HEK293 (cell line): ENCODE results near the gene TSPOAP1.

Source experiments
- CTCF ChIP-seq: fragments of 450-650 bp; formaldehyde crosslinking; IDR thresholded peaks from 2 replicates; pipeline ENCODE4 v1.5.1; 2016; ENCODE audit warnings: missing biosample characterization, missing genetic modification characterization
- HOXA7 ChIP-seq: sonication (generic); formaldehyde crosslinking; IDR thresholded peaks from 2 replicates; pipeline ENCODE4 v1.8.1; 2022; ENCODE audit warnings: missing genetic modification reagents, borderline replicate concordance
- KLF16 ChIP-seq: fragments of 450-650 bp; formaldehyde crosslinking; IDR thresholded peaks from 2 replicates; pipeline ENCODE4 v1.5.1; 2017; ENCODE audit warnings: missing biosample characterization, missing genetic modification characterization
- KLF8 ChIP-seq: fragments of 450-650 bp; formaldehyde crosslinking; IDR thresholded peaks from 2 replicates; pipeline ENCODE4 v1.5.1; 2016; ENCODE audit warnings: missing biosample characterization, missing genetic modification characterization
- REST ChIP-seq: fragments of 450-650 bp; formaldehyde crosslinking; IDR thresholded peaks from 2 replicates; pipeline ENCODE4 v1.5.1; 2016; ENCODE audit warnings: missing biosample characterization, missing genetic modification characterization
- ZNF274 ChIP-seq, 2 experiments: fragments of 200-500 bp in 1 of 2; fragments of 450-650 bp in 1 of 2; sonication (Bioruptor generic) in 1 of 2; formaldehyde crosslinking in 1 of 2; IDR thresholded peaks; 2 replicates each; pipeline versions ENCODE4 v1.5.1 to v1.6.1; 2014 to 2016; ENCODE audit warnings: borderline replicate concordance in 1 of 2, inconsistent platforms in 1 of 2, low read length in 1 of 2, missing biosample characterization in 1 of 2, missing genetic modification characterization in 1 of 2
- ZNF747 ChIP-seq: fragments of 450-650 bp; formaldehyde crosslinking; IDR thresholded peaks from 2 replicates; pipeline ENCODE4 v1.5.1; 2016; ENCODE audit warnings: missing biosample characterization, missing genetic modification characterization

GRCh38 chr17:58254803-58255202 is 73.8 kb downstream of the TSPOAP1 start:
- no peak for TF ChIP-seq ZNF747 (tag by site-specific recombination)
- TF ChIP-seq ZNF274 (IDR thresholded peaks at IDR 0.05; ENCODE audit: low read length), result no peak
- TF ChIP-seq ZNF274 (tag by site-specific recombination; IDR thresholded peaks at IDR 0.05; ENCODE audit: borderline replicate concordance), result no peak
- TF ChIP-seq KLF8 (tag by site-specific recombination), result no peak
- TF ChIP-seq REST, result no peak
- no peak for TF ChIP-seq HOXA7
- TF ChIP-seq CTCF (tag by site-specific recombination), result no peak
- TF ChIP-seq KLF16 (tag by site-specific recombination), result no peak
